H9 (cell line): ENCODE results near the gene SPEF2. TPM values are rescaled to one million over a fixed set of nuclear protein-coding genes. Genes with fewer than 3 reads are reported as not detected.

Source experiments
- DNase-seq: peaks from one replicate; pipeline ENCODE4 v3.0.0-alpha.2; 2017
- H2AFZ ChIP-seq: one replicate; pipeline ENCODE4 v1.6.1; 2013; ENCODE audit warnings: mild to moderate bottlenecking, low read length, control low read depth, moderate library complexity
- H2AK5ac ChIP-seq: 2 replicates; pipeline ENCODE4 v1.6.1; 2013; ENCODE audit warnings: low read length, control low read depth, mixed read lengths; ENCODE audit not compliant: insufficient read length
- H2BK120ac ChIP-seq: one replicate; pipeline ENCODE4 v1.6.1; 2013; ENCODE audit warnings: low read depth, mild to moderate bottlenecking, low read length, control low read depth, inconsistent platforms; ENCODE audit not compliant: poor library complexity, severe bottlenecking
- H2BK12ac ChIP-seq: 2 replicates; pipeline ENCODE4 v1.6.1; 2013; ENCODE audit warnings: low read length, control low read depth, mixed read lengths, low read depth; ENCODE audit not compliant: insufficient read length
- H2BK15ac ChIP-seq: 2 replicates; pipeline ENCODE4 v1.6.1; 2013; ENCODE audit warnings: low read depth, low read length, control low read depth
- H2BK20ac ChIP-seq: one replicate; pipeline ENCODE4 v1.6.1; 2013; ENCODE audit warnings: low read depth, mild to moderate bottlenecking, low read length, control low read depth, inconsistent platforms; ENCODE audit not compliant: poor library complexity, severe bottlenecking
- H2BK5ac ChIP-seq: 2 replicates; pipeline ENCODE4 v1.6.1; 2013; ENCODE audit warnings: low read length, control low read depth, mixed read lengths; ENCODE audit not compliant: insufficient read length
- H3K14ac ChIP-seq: 2 replicates; pipeline ENCODE4 v1.6.1; 2013; ENCODE audit warnings: low read length, control low read depth; ENCODE audit not compliant: insufficient read depth
- H3K18ac ChIP-seq: 2 replicates; pipeline ENCODE4 v1.6.1; 2013; ENCODE audit warnings: low read depth, mild to moderate bottlenecking, mixed read lengths, low read length, control low read depth; ENCODE audit not compliant: insufficient read length
- H3K23ac ChIP-seq: 2 replicates; pipeline ENCODE4 v1.6.1; 2013; ENCODE audit warnings: low read length, control low read depth, mixed read lengths, low read depth; ENCODE audit not compliant: insufficient read length
- H3K23me2 ChIP-seq: 2 replicates; pipeline ENCODE4 v1.6.1; 2013; ENCODE audit warnings: low read depth, mild to moderate bottlenecking, mixed read lengths, low read length, control low read depth; ENCODE audit not compliant: insufficient read length, poor library complexity, severe bottlenecking
- H3K27ac ChIP-seq: 2 replicates; pipeline ENCODE4 v1.5.1; 2013; ENCODE audit warnings: low read length, control low read depth, mixed read lengths, low read depth; ENCODE audit not compliant: insufficient read length
- H3K27me3 ChIP-seq: 2 replicates; pipeline ENCODE4 v1.6.1; 2013; ENCODE audit warnings: low read length, control low read depth, inconsistent platforms; ENCODE audit not compliant: insufficient read depth
- H3K4ac ChIP-seq: 2 replicates; pipeline ENCODE4 v1.6.1; 2013; ENCODE audit warnings: low read depth, mild to moderate bottlenecking, control low read depth, inconsistent platforms, low read length, moderate library complexity
- H3K4me1 ChIP-seq: 2 replicates; pipeline ENCODE4 v1.6.1; 2013; ENCODE audit warnings: low read length, control low read depth, inconsistent platforms; ENCODE audit not compliant: insufficient read depth
- H3K4me2 ChIP-seq: 2 replicates; pipeline ENCODE4 v1.6.1; 2013; ENCODE audit warnings: low read length, control low read depth, mixed read lengths; ENCODE audit not compliant: insufficient read length, insufficient read depth
- H3K56ac ChIP-seq: 2 replicates; pipeline ENCODE4 v1.6.1; 2013; ENCODE audit warnings: low read depth, mild to moderate bottlenecking, mixed read lengths, low read length, control low read depth; ENCODE audit not compliant: insufficient read length
- H3K79me1 ChIP-seq: 2 replicates; pipeline ENCODE4 v1.6.1; 2013; ENCODE audit warnings: low read depth, mild to moderate bottlenecking, moderate library complexity, low read length, control low read depth, inconsistent platforms; ENCODE audit not compliant: insufficient read depth, poor library complexity, severe bottlenecking
- H3K79me2 ChIP-seq: 2 replicates; pipeline ENCODE4 v1.6.1; 2013; ENCODE audit warnings: low read length, control low read depth, inconsistent platforms; ENCODE audit not compliant: insufficient read depth
- H3K9ac ChIP-seq: 2 replicates; pipeline ENCODE4 v1.6.1; 2013; ENCODE audit warnings: low read length, control low read depth, mixed read lengths; ENCODE audit not compliant: insufficient read length; ENCODE audit errors: extremely low read depth
- H3K9me3 ChIP-seq: one replicate; pipeline ENCODE4 v1.6.1; 2013; ENCODE audit warnings: low read depth, low read length, inconsistent platforms; ENCODE audit not compliant: control insufficient read depth
- H3T11ph ChIP-seq: one replicate; pipeline ENCODE4 v1.6.1; 2013; ENCODE audit warnings: mild to moderate bottlenecking, low read length, control low read depth, inconsistent platforms
- H4K20me1 ChIP-seq: one replicate; pipeline ENCODE4 v1.6.1; 2013; ENCODE audit not compliant: control insufficient read depth, insufficient read length, insufficient read depth
- H4K5ac ChIP-seq: 2 replicates; pipeline ENCODE4 v1.6.1; 2013; ENCODE audit warnings: low read depth, mild to moderate bottlenecking, mixed read lengths, low read length, control low read depth; ENCODE audit not compliant: insufficient read length
- H4K8ac ChIP-seq: replicated peaks from 2 replicates; pipeline ENCODE4 v1.6.1; 2013; ENCODE audit warnings: low read length, control low read depth, mixed read lengths, low read depth; ENCODE audit not compliant: insufficient read length
- H4K91ac ChIP-seq: 2 replicates; pipeline ENCODE4 v1.6.1; 2013; ENCODE audit warnings: low read depth, mild to moderate bottlenecking, moderate library complexity, mixed read lengths, low read length, control low read depth; ENCODE audit not compliant: insufficient read length
- H3K27ac Mint-ChIP-seq, 3 experiments: 2 replicates in 2 of 3; 3 replicates in 1 of 3; pipeline ENCODE4 v1.8.0; 2020 to 2021; ENCODE audit warnings: mixed read lengths in 3 of 3, mild to moderate bottlenecking in 1 of 3, moderate library complexity in 1 of 3
- H3K27me3 Mint-ChIP-seq: 2 replicates; pipeline ENCODE4 v1.8.0; 2021; ENCODE audit warnings: low read depth, mild to moderate bottlenecking, moderate library complexity, mixed read lengths
- H3K36me3 Mint-ChIP-seq, 3 experiments: 2 replicates in 2 of 3; 3 replicates in 1 of 3; pipeline ENCODE4 v1.8.0; 2020 to 2021; ENCODE audit warnings: low read depth in 3 of 3, mixed read lengths in 3 of 3; ENCODE audit not compliant: insufficient read depth in 1 of 3
- H3K4me1 Mint-ChIP-seq, 2 experiments: 2 replicates each; pipeline ENCODE4 v1.8.0; 2020; ENCODE audit warnings: mixed read lengths in 2 of 2
- H3K4me3 Mint-ChIP-seq, 2 experiments: 2 replicates in 1 of 2; 3 replicates in 1 of 2; pipeline ENCODE4 v1.8.0; 2020 to 2021; ENCODE audit warnings: mild to moderate bottlenecking in 2 of 2, mixed read lengths in 2 of 2, moderate library complexity in 1 of 2
- H3K9me3 Mint-ChIP-seq, 2 experiments: 2 replicates in 1 of 2; 3 replicates in 1 of 2; pipeline ENCODE4 v1.8.0; 2020; ENCODE audit warnings: mild to moderate bottlenecking in 2 of 2, mixed read lengths in 2 of 2, moderate library complexity in 1 of 2
- WGBS: extraction: QIAGEN DNeasy Blood & Tissue Kit; methylation state at CpG from one replicate; pipeline ENCODE4 v1.1.7; 2013; ENCODE audit warnings: missing lambda C conversion rate, low lambda C conversion rate, mixed read lengths; ENCODE audit not compliant: insufficient read length; ENCODE audit errors: extremely low coverage; 5-methylcytosine and 5-hydroxymethylcytosine counted together
- total RNA-seq: library from RNA; stranded (reverse); gene quantifications from 2 replicates; pipeline ENCODE4 v1.2.1, GENCODE V29; 2021
- TF ChIP-seq, protein P1 (sequence below): fragments of 200-600 bp; sonication (generic); conservative IDR thresholded peaks from 3 replicates; pipeline ENCODE4 v1.8.0; 2021; ENCODE audit warnings: antibody characterized with exemption, mild to moderate bottlenecking

SPEF2 gene
- total RNA-seq, 1 experiment from 2014 or later: 1.0 TPM

DNA sequence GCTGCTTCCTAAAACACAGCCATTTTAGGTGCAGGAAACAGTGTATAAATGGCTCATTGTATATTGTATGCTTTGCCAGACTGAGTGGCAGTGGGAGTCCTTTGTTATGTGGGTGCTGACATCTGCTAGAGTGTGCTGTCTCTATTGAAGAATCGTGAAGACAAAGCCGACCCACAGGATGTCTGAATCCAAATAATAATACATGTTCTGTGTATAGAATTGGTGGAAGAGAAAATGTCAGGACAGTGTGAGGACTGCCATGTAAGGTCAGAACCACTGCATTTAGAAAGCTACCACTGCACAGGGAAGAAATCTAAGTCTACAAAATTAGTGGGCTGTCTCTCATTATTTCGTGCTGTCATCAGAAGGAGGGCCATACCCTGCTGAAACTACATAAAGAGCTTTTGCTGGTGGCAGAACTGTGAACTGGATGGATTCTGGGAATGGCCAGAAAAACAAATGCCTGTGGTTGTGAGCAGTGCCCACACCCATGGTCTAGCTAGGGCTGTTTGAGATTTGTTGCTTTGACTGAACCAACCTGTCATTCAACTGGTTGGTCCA, 241.5 kb downstream of the SPEF2 start:
- Histone ChIP-seq H2AK5ac (no peak overlapping the region), H3K14ac (no peak overlapping the region), H3K4ac (no peak overlapping the region), H4K5ac (no peak overlapping the region), H2BK15ac (no peak overlapping the region), H3K4me2 (peak overlapping the region; percentile 3), H3K27me3 (no peaks in the 10 kb centered on the region), H3K9ac (no peak overlapping the region), H3K4me1 (peaks cover 8% of the 10 kb centered on the region; the same call in 1 of the 2 replicates), H2AFZ (no peak overlapping the region), H2BK20ac (no peak overlapping the region), H2BK120ac (no peak overlapping the region), H3K56ac (no peak overlapping the region), H4K20me1 (no peaks in the 10 kb centered on the region), H3K79me1 (no peaks in the 10 kb centered on the region), H3K79me2 (no peaks in the 10 kb centered on the region), H3K18ac (no peak overlapping the region), H3K27ac (no peak overlapping the region), H4K91ac (no peak overlapping the region), H3K9me3 (no peaks in the 10 kb centered on the region), H3K23me2 (no peaks in the 10 kb centered on the region), H4K8ac (no peak overlapping the region), H2BK5ac (no peak overlapping the region), H2BK12ac (no peak overlapping the region), H3T11ph (no peak overlapping the region), H3K23ac (no peak overlapping the region)
- no peak for DNase-seq
- peaks cover 22 to 34% of the 10 kb centered on the region in 2 experiments for H3K4me1 Mint-ChIP-seq
- H3K36me3 Mint-ChIP-seq: no peaks in the 10 kb centered on the region
- peaks cover 3% of the 10 kb centered on the region for H3K27me3 Mint-ChIP-seq
- H3K27ac Mint-ChIP-seq: no peak overlapping the region
- TF ChIP-seq, protein P1, sequence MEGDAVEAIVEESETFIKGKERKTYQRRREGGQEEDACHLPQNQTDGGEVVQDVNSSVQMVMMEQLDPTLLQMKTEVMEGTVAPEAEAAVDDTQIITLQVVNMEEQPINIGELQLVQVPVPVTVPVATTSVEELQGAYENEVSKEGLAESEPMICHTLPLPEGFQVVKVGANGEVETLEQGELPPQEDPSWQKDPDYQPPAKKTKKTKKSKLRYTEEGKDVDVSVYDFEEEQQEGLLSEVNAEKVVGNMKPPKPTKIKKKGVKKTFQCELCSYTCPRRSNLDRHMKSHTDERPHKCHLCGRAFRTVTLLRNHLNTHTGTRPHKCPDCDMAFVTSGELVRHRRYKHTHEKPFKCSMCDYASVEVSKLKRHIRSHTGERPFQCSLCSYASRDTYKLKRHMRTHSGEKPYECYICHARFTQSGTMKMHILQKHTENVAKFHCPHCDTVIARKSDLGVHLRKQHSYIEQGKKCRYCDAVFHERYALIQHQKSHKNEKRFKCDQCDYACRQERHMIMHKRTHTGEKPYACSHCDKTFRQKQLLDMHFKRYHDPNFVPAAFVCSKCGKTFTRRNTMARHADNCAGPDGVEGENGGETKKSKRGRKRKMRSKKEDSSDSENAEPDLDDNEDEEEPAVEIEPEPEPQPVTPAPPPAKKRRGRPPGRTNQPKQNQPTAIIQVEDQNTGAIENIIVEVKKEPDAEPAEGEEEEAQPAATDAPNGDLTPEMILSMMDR: no peak
- no peaks in the 10 kb centered on the region for H3K9me3 Mint-ChIP-seq
- WGBS: no CpG with 5 or more reads among the region's 3 CpGs
- H3K4me3 Mint-ChIP-seq: no peak overlapping the region; a peak in 1 of 5 replicates
